DOHH2 (cell line): ENCODE data around the gene PDLIM1.

Experiments
- CTCF ChIP-seq: fragments of 200-600 bp; sonication (generic); IDR thresholded peaks from one replicate; pipeline ENCODE4 v1.5.1; 2014; ENCODE audit warnings: antibody characterized with exemption, mild to moderate bottlenecking, low read depth, low read length; ENCODE audit not compliant: poor library complexity, severe bottlenecking
- EZH2phosphoT487 ChIP-seq: fragments of 200-600 bp; sonication (generic); IDR thresholded peaks from 2 replicates; pipeline ENCODE4 v1.6.1; 2017; ENCODE audit warnings: borderline replicate concordance, mild to moderate bottlenecking, antibody characterized with exemption, low read length, moderate library complexity, mixed read lengths

- TF ChIP-seq CTCF (no peak), EZH2phosphoT487 (no peak)
Measured at GRCh38 chr10:95201736-95202135, 89.1 kb downstream of the PDLIM1 start.
